ENCODE results near the gene TRIM2.

TRIM2 gene

DNA sequence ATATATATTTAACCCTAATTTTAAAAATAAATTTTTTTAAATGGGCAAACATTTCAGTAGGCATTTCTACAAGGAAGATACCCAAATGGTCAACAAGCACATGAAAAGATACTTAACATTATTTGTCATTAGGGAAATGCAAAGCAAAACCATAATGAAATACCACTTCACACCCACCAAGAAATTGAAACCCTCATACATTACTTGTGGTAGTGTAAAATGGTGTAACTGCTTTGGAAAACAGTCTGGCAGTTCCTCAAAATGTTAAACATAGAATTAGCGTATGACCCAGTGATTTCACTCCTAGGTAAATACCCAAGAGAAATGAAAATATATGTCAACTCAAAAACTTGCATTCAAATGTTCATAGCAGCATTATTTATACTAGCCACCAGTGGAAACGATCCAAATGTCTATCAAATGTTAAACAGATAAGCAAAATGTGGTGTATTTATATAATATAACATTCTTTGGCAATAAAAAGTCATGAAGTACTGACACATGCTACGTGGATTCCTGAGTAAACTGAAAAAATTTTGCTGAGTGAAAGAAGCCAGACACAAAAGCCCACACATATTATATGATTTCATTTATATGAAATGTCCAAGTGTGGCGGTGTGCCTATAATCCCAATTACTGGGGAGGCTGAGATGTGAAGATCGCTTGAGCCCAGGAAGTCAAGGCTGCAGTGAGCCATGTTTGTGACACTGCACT is 16.6 kb downstream of the TRIM2 start:
- peaks cover 13% of the 10 kb centered on the region for H3K27me3 ChIP-seq (ENCODE audit: control insufficient read depth, insufficient read depth, low read length, poor library complexity, severe bottlenecking)
- no peaks in the 10 kb centered on the region for H3K36me3 ChIP-seq (ENCODE audit: control insufficient read depth, insufficient read depth, low read length)
- no peak overlapping the region for H3K4me3 ChIP-seq (ENCODE audit: insufficient read depth, low read depth, low read length)
- H3K4me1 ChIP-seq (ENCODE audit: control insufficient read depth, insufficient read depth, low read length): no peaks in the 10 kb centered on the region
- WGBS, 2 experiments: 90 to 100% methylated on average over 3 to 5 of the region's 5 CpGs
- H3K27ac ChIP-seq (ENCODE audit: insufficient read depth, low read depth, low read length, poor library complexity, severe bottlenecking): no peak overlapping the region
- H3K9me3 ChIP-seq (ENCODE audit: control insufficient read depth, low read length): no peaks in the 10 kb centered on the region

GRCh38 chr4:153221783-153222706 is 17.8 kb downstream of the TRIM2 start:
- Histone ChIP-seq H3K27me3 (ENCODE audit: control insufficient read depth, insufficient read depth, low read length, poor library complexity, severe bottlenecking) (peaks cover 13% of the 10 kb centered on the region), H3K36me3 (ENCODE audit: control insufficient read depth, insufficient read depth, low read length) (no peaks in the 10 kb centered on the region), H3K9me3 (ENCODE audit: control insufficient read depth, low read length) (no peaks in the 10 kb centered on the region), H3K27ac (ENCODE audit: insufficient read depth, low read depth, low read length, poor library complexity, severe bottlenecking) (peak overlapping the region; percentile 81), H3K4me3 (ENCODE audit: insufficient read depth, low read depth, low read length) (peak overlapping the region; percentile 51), H3K4me1 (ENCODE audit: control insufficient read depth, insufficient read depth, low read length) (no peaks in the 10 kb centered on the region)
- 16 to 17% methylated on average over 30 of the region's 30 CpGs for WGBS, 2 experiments

- no peaks in the 10 kb centered on the region for H3K9me3 ChIP-seq (ENCODE audit: control insufficient read depth, low read length)
- H3K27ac ChIP-seq (ENCODE audit: insufficient read depth, low read depth, low read length, poor library complexity, severe bottlenecking): peak overlapping the region; percentile 81
- peaks cover 13% of the 10 kb centered on the region for H3K27me3 ChIP-seq (ENCODE audit: control insufficient read depth, insufficient read depth, low read length, poor library complexity, severe bottlenecking)
- peaks cover 5% of the 10 kb centered on the region for H3K4me1 ChIP-seq (ENCODE audit: control insufficient read depth, insufficient read depth, low read length)
- no peaks in the 10 kb centered on the region for H3K36me3 ChIP-seq (ENCODE audit: control insufficient read depth, insufficient read depth, low read length)
- WGBS, 2 experiments: 0 to 1% methylated on average over 60 to 61 of the region's 61 CpGs
- peak overlapping the region; percentile 51 for H3K4me3 ChIP-seq (ENCODE audit: insufficient read depth, low read depth, low read length)
Measured at GRCh38 chr4:153222707-153223426, 18.6 kb downstream of the TRIM2 start.

GRCh38 chr4:153223427-153223801 is 19.2 kb downstream of the TRIM2 start:
- no peaks in the 10 kb centered on the region for H3K9me3 ChIP-seq (ENCODE audit: control insufficient read depth, low read length)
- 11 to 16% methylated on average over 9 of the region's 9 CpGs for WGBS, 2 experiments
- peaks cover 13% of the 10 kb centered on the region for H3K27me3 ChIP-seq (ENCODE audit: control insufficient read depth, insufficient read depth, low read length, poor library complexity, severe bottlenecking)
- H3K36me3 ChIP-seq (ENCODE audit: control insufficient read depth, insufficient read depth, low read length): no peaks in the 10 kb centered on the region
- no peak overlapping the region for H3K27ac ChIP-seq (ENCODE audit: insufficient read depth, low read depth, low read length, poor library complexity, severe bottlenecking)
- H3K4me1 ChIP-seq (ENCODE audit: control insufficient read depth, insufficient read depth, low read length): peaks cover 7% of the 10 kb centered on the region
- H3K4me3 ChIP-seq (ENCODE audit: insufficient read depth, low read depth, low read length): peak overlapping the region; percentile 51

DNA sequence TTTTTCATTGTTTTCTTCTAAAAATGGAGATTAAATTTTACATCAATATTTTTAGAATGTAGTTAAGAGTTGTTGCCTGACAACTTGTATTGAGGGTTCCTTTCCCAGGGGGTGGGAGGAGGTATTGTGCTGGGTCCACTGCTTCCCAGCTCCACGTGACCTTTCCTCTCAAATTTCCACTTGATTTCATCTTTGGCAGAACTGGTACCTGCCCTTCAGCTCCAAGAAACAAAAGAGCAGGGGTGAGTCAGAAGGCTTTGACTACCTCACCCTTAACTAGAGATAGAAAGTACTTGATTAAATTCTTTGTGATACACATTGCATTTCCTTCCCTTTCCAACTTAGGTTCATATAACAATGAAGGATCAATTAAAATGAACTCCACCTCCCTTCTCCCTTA is 19.7 kb downstream of the TRIM2 start:
- Histone ChIP-seq H3K36me3 (ENCODE audit: control insufficient read depth, insufficient read depth, low read length) (no peaks in the 10 kb centered on the region), H3K27me3 (ENCODE audit: control insufficient read depth, insufficient read depth, low read length, poor library complexity, severe bottlenecking) (peaks cover 13% of the 10 kb centered on the region), H3K9me3 (ENCODE audit: control insufficient read depth, low read length) (no peaks in the 10 kb centered on the region), H3K4me1 (ENCODE audit: control insufficient read depth, insufficient read depth, low read length) (peaks cover 10% of the 10 kb centered on the region), H3K4me3 (ENCODE audit: insufficient read depth, low read depth, low read length) (peak overlapping the region; percentile 51), H3K27ac (ENCODE audit: insufficient read depth, low read depth, low read length, poor library complexity, severe bottlenecking) (no peak overlapping the region)
- 32 to 36% methylated on average over 1 of the region's 1 CpG for WGBS, 2 experiments

GRCh38 chr4:153224474-153224873 is 20.2 kb downstream of the TRIM2 start:
- H3K36me3 ChIP-seq (ENCODE audit: control insufficient read depth, insufficient read depth, low read length): no peaks in the 10 kb centered on the region
- no peak overlapping the region for H3K4me3 ChIP-seq (ENCODE audit: insufficient read depth, low read depth, low read length)
- no peak overlapping the region for H3K27ac ChIP-seq (ENCODE audit: insufficient read depth, low read depth, low read length, poor library complexity, severe bottlenecking)
- 97% methylated on average over 1 of the region's 1 CpG for WGBS, 2 experiments
- no peaks in the 10 kb centered on the region for H3K9me3 ChIP-seq (ENCODE audit: control insufficient read depth, low read length)
- H3K27me3 ChIP-seq (ENCODE audit: control insufficient read depth, insufficient read depth, low read length, poor library complexity, severe bottlenecking): peaks cover 13% of the 10 kb centered on the region
- peaks cover 10% of the 10 kb centered on the region for H3K4me1 ChIP-seq (ENCODE audit: control insufficient read depth, insufficient read depth, low read length)

- Histone ChIP-seq H3K27ac (ENCODE audit: insufficient read depth, low read depth, low read length, poor library complexity, severe bottlenecking) (no peak overlapping the region), H3K36me3 (ENCODE audit: control insufficient read depth, insufficient read depth, low read length) (no peaks in the 10 kb centered on the region), H3K4me3 (ENCODE audit: insufficient read depth, low read depth, low read length) (no peak overlapping the region), H3K27me3 (ENCODE audit: control insufficient read depth, insufficient read depth, low read length, poor library complexity, severe bottlenecking) (no peaks in the 10 kb centered on the region), H3K4me1 (ENCODE audit: control insufficient read depth, insufficient read depth, low read length) (peaks cover 10% of the 10 kb centered on the region), H3K9me3 (ENCODE audit: control insufficient read depth, low read length) (no peaks in the 10 kb centered on the region)
- 78 to 84% methylated on average over 7 of the region's 7 CpGs for WGBS, 2 experiments
Measured at GRCh38 chr4:153227469-153228075, 23.3 kb downstream of the TRIM2 start.

- 87 to 93% methylated on average over 6 of the region's 6 CpGs for WGBS, 2 experiments
- Histone ChIP-seq H3K27ac (ENCODE audit: insufficient read depth, low read depth, low read length, poor library complexity, severe bottlenecking) (no peak overlapping the region), H3K4me1 (ENCODE audit: control insufficient read depth, insufficient read depth, low read length) (peaks cover 11% of the 10 kb centered on the region), H3K4me3 (ENCODE audit: insufficient read depth, low read depth, low read length) (no peak overlapping the region), H3K36me3 (ENCODE audit: control insufficient read depth, insufficient read depth, low read length) (no peaks in the 10 kb centered on the region), H3K27me3 (ENCODE audit: control insufficient read depth, insufficient read depth, low read length, poor library complexity, severe bottlenecking) (no peaks in the 10 kb centered on the region), H3K9me3 (ENCODE audit: control insufficient read depth, low read length) (no peaks in the 10 kb centered on the region)
Measured at GRCh38 chr4:153228512-153229140, 24.4 kb downstream of the TRIM2 start.

- no peak overlapping the region for H3K4me3 ChIP-seq (ENCODE audit: insufficient read depth, low read depth, low read length)
- H3K9me3 ChIP-seq (ENCODE audit: control insufficient read depth, low read length): no peaks in the 10 kb centered on the region
- H3K27ac ChIP-seq (ENCODE audit: insufficient read depth, low read depth, low read length, poor library complexity, severe bottlenecking): no peak overlapping the region
- WGBS, 2 experiments: 94 to 95% methylated on average over 5 of the region's 5 CpGs
- peaks cover 14% of the 10 kb centered on the region for H3K4me1 ChIP-seq (ENCODE audit: control insufficient read depth, insufficient read depth, low read length)
- no peaks in the 10 kb centered on the region for H3K27me3 ChIP-seq (ENCODE audit: control insufficient read depth, insufficient read depth, low read length, poor library complexity, severe bottlenecking)
- no peaks in the 10 kb centered on the region for H3K36me3 ChIP-seq (ENCODE audit: control insufficient read depth, insufficient read depth, low read length)
Measured at GRCh38 chr4:153229545-153229944, 25.3 kb downstream of the TRIM2 start.
